Measurements from ENCODE around the gene ARMC10.
"Not testable (repeated sequence)": the region's sequence is repeated elsewhere in the genome, so short reads cannot be mapped to it uniquely, and the experiment has no call there.

ARMC10 gene

DNA sequence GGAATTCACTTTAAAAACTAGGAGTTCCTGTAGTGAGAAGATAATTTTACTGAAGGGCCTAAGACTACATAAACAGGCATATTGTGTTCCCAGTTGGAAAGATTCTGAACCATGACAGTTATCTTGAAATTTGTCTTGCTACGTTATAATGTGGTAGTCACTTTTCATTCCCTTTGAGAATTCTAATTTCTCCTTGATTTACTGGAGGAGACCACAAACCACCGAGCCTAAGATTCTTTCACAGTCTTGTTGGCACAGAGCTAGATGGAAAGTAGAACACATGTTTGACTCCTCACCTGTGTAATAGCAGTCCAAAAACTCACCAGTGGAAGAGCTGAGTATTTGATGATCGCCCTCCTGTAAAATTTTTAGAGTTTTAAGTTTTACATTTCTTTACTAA lies 4.9 kb downstream of the ARMC10 start:
- no peak for DNase-seq

DNA sequence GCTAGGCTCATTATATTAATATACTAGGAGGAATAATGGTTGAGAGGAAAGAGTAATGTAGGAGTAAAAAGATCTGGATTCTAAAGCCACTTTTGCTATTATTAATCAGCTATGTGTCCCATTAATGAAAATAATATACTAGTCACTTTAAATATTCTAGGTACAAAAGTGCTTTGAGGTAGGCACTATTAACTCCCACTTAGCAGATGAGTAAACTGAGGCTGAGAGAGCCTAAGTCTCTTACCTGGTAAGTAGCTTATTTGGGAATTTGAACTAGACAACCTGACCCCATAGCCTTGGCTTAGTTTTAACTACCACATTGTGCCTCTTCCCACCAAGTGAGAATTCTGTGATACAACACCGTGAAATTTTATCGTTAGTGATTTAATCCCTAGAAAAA lies 6.0 kb downstream of the ARMC10 start:
- DNase-seq, result no peak

DNA sequence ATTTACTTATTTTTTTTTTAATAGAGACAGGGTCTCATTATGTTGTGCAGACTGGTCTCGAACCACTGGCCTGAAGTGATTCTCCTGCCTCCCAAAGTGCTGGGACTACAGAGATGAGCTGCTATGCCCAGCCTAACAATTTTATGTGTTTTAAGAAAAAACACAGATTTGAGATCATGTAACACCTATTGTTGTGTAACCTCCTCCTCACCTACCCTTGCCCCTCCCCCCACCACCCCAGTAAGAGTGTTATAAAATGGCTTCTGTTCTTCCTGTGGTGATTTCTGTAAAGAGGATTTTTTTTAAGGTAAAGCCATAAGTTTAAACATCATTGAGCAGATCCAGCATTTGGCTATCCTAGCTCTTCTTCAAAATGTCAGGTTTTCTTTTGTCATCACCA lies 7.6 kb downstream of the ARMC10 start:
- DNase-seq, result no peak

DNA sequence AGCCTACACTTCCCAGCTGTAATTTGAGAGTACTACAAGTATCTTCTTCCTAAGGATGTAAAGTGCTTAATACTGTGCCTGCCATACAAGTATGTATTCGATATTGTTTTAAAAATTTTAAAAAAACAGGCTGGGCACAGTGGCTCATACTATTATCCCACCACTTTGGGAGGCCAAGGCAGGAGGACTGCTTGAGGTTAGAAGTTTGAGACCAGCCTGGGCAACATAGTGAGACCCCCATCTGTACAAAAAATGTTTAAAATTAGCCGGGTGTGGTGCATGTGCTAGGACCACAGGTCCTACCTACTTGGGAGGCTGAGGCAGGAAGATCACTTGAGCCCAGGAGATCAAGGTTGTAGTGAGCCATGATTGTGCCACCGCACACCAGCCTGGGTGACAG lies 8.3 kb downstream of the ARMC10 start:
- DNase-seq, result no peak

DNA sequence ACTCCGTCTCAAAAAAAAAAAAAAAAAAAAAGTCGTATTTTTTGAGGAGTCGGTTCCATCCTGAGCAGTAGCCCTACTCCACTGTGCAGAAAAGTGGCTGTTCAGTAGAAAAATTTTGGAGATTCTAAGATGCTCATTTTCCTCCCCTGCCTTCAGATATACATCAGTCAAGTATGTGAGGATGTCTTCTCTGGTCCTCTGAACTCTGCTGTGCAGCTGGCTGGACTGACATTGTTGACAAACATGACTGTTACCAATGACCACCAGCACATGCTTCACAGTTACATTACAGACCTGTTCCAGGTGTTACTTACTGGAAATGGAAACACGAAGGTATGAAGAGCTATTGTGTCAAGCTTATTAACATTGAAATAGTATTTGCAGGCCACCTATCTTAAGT lies 17.4 kb downstream of the ARMC10 start:
- DNase-seq, result not testable (repeated sequence)

DNA sequence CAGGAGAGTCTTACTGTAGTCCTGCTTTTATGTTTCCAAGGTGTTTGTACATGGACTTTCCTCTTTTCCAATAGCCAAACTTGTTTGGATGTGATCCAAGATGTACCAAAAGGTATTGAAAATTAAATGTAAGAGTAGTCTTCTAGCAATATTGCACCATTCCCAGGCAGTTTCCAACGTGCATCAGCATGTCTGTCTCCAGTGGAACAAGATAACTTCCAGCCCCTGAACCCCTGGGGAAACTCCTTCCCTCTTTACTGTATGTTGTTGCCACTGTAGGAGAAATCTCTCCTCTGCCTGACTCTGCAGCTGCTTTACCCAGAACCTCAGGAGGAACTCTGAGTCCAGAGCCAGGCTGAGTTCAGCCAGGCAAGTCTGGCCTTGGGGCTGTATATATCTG lies 18.5 kb downstream of the ARMC10 start:
- no peak for DNase-seq

DNA sequence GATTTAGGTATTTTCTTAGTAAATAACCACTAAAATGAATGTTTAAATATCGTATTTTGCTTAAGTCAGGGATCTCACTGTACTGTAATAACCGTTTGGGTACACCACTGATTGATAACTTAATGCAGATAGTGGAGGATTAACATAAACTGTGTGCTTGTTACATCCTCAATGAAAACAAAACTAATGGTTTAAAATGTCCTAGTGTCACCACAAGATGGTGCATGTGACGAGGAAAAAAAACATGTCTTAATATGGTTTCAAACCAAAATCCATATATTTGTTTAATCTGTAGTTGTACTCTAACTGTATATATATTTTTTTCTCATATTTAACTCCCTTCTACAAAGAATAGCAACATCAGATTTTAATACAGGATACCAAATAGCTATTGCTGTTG lies 19.2 kb downstream of the ARMC10 start:
- DNase-seq, result no peak

DNA sequence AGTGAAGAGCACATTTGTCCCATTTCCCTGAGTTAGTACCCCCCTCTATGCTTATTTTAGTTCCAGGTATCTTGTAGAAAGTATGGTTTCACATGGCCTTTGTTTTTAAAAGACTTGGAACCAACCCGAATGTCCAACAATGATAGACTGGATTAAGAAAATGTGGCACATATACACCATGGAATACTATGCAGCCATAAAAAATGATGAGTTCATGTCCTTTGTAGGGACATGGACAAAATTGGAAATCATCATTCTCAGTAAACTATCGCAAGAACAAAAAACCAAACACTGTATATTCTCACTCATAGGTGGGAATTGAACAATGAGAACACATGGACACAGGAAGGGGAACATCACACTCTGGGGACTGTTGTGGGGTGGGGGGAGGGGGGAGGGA lies 20.6 kb downstream of the ARMC10 start:
- DNase-seq, result not testable (repeated sequence)

DNA sequence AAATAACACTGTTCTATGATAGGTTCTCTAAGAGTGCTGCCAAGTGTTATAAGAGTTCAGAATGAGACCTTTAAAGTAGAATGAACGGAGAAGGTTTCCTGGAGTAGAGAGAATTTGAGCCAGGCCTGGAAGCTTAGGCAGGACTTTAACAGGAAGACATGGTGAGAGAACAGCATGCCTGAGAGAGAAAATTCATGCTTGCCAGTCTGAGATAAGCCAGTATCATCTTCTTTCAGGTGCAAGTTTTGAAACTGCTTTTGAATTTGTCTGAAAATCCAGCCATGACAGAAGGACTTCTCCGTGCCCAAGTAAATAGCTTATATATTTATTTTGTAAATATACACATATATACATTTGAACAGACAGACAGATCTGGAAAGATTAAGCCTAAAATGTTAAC lies 22.1 kb downstream of the ARMC10 start:
- DNase-seq, result no peak

DNA sequence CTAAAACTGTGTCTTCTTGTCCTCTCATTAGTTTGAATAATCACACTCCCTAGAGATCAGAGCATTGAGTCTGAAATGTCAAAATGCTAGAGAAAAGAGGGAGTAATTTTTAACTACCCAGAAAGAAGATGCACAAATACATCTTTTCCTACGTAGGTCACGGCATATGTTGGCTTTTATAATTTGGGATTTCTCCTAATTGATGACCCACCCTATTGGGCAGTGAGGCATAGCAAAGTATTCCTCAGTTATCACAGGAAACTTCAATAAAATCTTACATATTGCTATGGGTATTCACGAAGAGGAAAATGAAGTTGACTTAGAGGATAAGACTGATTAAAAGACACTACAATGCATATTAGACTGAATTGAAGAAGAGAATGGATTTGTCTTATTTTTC lies 25.4 kb downstream of the ARMC10 start:
- no peak for DNase-seq

DNA sequence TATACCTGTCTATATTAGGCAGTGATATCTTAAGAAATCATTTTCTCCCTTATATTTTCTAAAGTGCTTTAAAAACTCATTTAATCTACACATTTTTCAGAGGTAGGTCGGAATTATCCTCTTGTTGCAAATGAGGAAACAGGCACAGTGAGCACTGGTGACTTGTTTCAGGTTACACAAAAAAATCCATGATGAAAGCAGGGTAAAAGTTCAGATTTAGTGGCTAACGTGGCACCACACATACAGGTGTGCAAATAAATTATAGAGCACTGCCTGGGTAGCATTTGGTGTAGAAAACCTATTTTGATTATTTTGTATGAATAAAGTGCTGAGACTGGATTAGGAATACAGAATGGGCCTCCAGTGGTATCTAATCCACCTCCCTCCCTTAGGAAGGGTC lies 26.6 kb downstream of the ARMC10 start:
- DNase-seq, result no peak

DNA sequence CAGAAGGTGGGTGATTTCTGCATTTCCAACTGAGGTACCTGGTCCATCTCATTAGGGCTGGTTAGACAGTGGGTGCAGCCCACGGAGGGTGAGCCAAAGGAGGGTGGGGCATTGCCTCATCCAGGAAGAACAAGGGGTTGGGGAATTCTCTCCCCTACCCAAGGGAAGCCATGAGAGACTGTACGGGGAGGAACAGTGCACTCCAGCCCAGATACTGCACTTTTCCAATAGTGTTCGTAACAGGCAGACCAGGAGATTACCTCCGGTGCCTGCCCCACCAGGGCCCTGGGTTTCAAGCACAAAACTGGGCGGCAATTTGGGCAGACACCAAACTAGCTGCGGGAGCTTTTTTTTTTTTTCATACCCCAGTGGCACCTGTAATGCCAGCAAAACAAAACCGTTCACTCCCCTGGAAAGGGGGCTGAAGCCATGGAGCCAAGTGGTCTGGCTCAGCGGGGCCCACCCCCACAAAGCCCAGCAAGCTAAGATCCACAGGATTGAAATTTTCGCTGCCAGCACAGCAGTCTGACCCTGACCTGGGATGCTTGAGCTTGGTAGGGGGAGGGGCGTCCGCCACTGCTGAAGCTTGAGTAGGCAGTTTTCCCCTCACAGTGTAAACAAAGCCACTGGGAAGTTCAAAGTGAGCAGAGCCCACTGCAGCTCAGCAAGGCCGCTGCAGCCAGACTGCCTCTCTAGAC lies 31.2 kb downstream of the ARMC10 start:
- no peak for DNase-seq

DNA sequence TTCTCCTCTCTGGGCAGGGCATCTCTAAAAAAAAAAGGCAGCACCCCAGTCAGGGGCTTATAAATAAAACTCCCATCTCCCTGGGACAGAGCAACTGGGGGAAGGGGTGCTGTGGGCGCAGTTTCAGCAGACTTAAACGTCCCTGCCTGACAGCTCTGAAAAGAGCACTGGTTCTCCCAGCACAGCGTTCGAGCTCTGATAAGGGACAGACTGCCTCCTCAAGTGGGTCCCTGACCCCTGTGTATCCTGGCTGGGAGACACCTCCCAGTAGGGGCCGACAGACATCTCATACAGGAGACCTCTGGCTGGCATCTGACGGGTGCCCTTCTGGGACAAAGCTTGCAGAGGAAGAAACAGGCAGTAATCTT lies 31.7 kb downstream of the ARMC10 start:
- not testable (repeated sequence) for DNase-seq

DNA sequence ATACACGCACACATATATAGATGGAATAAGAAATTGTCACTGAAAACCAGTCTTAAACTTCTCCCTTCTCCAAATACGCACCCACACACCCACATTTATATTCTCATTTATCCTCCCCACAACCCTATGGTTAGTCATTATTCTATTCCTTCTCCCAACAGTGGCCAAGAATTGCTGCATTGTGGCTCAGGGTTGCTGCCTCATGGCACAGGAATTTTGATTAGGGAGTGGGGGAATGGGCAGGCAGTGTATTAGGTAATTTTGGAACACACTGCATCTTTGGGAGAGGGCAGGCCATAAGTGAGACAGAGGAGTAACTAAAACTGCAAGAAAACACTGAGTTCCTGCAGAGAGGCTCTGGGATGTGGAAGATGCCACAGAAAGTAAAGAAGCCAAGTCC lies 38.2 kb downstream of the ARMC10 start:
- peak; percentile 32 for DNase-seq

DNA sequence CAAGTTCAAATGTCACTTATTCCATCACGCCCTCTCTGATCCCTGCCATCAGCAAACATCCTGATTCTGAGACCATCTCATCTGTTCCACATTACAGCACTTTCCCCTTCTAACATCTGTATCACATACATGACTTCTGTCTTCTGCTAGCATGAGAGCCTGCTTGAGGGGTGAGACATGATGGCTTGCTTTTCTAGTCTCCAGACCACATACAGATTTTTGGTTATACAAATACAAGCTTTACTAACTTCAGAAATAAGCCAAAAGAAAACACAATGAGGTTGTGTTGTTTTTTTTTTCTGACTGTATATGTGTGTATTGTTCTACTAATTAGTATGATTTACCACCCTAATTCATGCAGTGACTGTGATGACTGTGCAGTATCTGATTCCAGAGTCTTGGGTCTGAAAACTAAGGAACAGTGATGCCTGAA lies 39.7 kb downstream of the ARMC10 start:
- DNase-seq, result no peak

DNA sequence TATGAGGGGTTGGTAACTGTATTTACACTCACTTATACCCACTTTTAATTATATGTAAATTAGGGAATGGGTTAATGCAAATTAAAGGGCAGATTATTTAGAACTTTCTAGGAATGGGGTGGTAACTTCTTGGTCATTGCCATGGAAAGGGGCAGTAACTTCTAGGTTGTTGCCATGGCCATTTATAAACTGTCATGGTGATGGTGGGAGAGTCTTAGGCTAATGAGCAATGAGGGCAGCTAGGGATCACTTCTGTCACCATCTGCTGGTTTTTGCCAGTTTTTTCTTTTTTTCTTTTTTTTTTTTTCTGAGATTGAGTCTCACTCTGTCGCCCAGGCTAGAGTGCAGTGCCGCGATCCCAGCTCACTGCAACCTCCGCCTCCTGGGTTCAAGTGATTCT lies 40.8 kb downstream of the ARMC10 start:
- no peak for DNase-seq

DNA sequence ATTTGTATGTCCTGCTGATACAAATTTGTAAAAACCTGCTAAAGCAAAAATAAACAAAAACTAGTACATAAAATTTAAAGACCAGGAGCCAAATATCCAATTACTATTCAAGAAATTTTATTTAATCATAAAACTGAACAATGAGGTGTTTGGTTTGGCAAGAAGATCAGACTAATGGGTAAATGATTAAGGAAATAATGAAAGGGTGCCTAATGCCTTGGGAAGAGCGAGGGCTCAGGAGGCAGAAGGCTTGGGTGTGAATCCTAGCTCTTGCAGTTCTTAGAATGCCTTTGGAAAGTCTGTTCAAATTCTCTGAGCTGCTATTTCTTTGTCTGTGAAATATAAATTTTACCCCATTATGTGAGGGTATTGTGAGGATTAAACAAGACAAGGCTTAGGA lies 41.6 kb downstream of the ARMC10 start:
- no peak for DNase-seq

DNA sequence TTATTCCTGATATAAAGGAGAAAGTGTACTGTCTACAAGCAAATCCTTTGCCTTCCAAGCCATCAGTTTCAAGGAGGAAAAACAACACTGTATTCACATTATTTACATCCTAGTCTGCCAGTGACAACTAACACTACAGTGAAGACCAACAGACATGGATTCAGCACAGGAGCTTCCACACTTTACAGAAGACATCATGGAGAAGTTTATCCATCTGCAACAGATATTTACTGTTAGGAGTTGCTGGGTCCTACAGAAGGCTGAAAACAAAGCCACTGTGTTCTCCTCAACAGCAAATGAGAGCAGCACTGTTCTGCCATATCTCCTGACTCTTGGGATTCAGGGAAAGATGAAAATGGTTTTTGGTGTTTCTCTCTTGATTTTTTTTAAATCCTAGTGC lies 42.1 kb downstream of the ARMC10 start:
- no peak for DNase-seq

DNA sequence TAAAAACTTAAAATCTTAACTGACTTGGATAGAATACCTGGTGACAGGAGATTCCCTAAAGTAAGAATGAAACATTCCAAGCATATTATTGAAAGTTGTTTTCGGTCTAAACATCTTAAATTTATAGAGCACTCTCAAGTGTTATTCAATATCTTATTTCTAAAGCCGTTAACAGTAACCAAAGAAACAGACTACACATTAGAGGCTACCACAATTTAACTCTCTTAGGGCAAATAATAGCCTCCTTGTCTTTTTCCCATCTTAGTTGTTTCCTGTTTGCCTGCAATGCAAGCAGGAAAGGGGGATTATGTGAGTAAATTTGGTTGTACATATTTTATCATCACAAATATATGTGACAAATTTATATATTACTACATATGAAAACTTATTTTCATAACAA lies 42.5 kb downstream of the ARMC10 start:
- no peak for DNase-seq

DNA sequence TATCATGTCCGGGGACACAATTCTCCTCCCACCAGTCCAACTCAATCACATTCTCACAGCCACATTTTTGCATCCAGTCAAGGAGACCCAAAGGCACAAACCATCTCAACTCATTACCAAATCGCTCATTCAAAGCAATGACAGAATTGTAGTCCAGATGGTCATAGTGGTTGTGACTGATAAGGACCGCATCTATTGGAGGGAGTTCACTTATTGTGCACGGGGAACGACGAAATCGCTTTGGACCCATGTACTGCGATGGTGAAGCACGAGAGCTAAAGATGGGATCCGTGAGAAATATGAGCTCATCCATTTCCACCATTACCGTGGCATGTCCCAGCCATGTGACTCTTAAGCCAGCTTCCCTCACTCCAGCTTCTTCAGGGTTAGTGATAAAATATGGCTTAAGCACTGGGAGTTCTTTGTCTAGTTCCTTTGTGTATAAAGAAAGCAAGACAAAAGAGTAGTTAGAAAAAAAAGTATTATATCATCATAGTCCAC lies 44.9 kb downstream of the ARMC10 start:
- DNase-seq, result no peak

DNA sequence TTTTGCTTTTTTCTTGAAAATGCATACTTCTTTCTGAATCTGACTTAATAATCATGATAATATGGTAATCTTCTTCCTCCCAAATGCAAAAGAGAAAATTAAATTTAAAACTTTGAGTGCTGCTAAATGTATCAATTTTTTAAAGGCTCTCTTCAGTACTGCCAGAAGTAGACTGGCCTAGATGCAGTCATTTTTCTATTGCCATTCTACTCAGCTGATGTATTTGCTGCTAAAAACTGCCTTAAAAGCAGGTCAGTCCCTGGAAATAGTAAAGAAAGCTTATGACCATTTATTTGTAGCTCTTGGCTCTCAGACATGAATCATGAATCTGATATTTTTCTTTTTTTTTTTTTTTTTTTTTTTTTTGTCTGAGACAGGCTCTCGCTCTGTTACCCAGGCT lies 45.4 kb downstream of the ARMC10 start:
- no peak for DNase-seq

DNA sequence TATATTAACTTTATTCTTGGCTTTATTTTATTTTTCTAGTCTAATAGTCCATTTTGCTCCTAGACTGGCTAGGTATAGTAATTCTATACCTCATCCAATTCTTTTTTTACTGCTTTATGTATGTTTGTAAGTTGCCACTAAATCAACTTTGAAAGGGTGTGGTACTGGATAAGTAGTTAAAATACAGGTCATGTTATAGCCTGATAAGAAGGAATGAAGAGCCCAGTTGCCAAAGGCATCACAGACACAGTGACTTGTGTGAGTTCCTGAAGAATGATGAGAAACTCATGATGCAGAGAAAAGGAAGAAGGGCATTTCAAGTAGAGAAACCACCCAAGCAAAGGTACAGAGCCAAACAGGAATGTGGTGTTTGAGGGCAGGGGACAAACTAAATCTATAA lies 46.7 kb downstream of the ARMC10 start:
- no peak for DNase-seq

DNA sequence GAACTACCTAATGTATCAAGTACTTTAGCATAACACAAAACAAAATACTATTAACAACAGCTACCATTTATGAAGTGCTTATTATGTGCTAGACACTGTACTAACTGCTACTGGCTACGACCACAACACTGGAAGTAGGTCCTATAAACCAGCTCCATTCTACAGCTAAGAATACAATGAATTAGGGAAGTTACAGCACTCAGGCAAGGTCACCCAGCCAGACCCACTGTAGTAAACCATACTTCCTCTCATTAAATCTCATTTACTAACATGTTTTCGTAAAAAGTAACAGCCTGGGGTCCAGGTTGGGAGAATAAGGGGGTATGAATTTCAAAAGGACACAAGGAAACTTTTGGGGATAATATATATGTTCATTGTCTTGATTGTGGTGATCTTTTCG lies 48.6 kb downstream of the ARMC10 start:
- DNase-seq, result no peak

DNA sequence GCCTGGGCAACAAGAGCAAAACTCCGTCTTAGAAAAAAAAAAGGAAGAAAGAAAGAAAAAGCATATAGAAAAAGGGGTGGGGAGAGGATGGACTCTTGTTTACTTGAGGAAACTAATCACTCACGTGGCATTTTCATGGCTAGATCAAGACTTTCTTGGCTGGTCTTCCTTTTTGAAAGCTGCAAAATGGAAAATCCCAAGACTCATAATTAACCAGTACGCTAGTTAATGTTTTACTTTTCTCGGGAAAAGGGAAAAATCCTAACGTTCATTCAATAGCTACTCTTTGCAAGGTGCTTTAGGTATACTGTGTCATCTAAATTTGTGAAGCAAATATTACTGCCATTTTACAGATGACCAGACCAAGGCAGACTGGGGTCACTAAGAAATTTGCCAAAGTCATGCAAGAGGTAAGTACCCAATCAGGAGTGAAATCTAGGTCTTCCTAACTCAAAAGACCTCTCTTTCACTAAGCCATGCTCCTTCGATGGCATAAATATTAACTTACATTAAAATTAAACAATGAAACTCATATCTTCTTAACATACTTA lies 49.6 kb downstream of the ARMC10 start:
- DNase-seq, result no peak

DNA sequence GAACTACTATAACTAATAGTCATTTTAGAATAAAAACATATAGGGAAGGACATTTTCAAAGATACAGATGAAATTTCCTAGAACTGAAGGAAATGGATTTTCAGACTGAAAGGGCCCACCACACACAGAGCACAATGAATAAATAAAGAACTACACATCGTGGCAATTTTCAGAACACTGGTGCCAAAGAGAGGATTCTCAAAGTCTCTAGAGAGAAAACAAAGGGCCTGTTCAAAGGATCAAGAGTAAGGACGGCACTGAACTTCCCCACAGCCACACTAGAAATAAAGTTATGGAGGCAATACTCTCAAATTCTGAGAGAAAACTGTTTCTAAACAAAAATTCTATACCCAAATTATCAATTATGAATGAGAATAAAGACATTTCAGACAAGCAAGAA lies 52.1 kb downstream of the ARMC10 start:
- DNase-seq, result no peak
